Stimulated activated CD8-positive, alpha-beta memory T cell treated with anti-CD3 and anti-CD28 coated beads, Interleukin-2, amount 100 ng/mL, for 1 hour (primary cell): Measurements from ENCODE around the gene PRKCB.
"Not testable (repeated sequence)": the region's sequence is repeated elsewhere in the genome, so short reads cannot be mapped to it uniquely, and the experiment has no call there.

Experiments used
- DNase-seq, 2 donors: peaks; one replicate each; pipeline ENCODE4 v3.0.0-alpha.2; 2020; ENCODE audit warnings: low read depth in 2 of 2

The PRKCB gene

GRCh38 chr16:23902748-23903414 is 67.1 kb downstream of the PRKCB start:
- no peak for DNase-seq

- no peak for DNase-seq
These were observed 69.2 kb downstream of the PRKCB start for GRCh38 chr16:23905027-23905426.

GRCh38 chr16:23907457-23907902 is 71.7 kb downstream of the PRKCB start:
- DNase-seq = no peak

- DNase-seq = no peak
These were observed 72.1 kb downstream of the PRKCB start for GRCh38 chr16:23907903-23908302.

- no peak for DNase-seq
These were observed 73.0 kb downstream of the PRKCB start for GRCh38 chr16:23908790-23909189.

- DNase-seq = no peak
These were observed 74.1 kb downstream of the PRKCB start for GRCh38 chr16:23909792-23910418.

- DNase-seq = no peak
These were observed 79.3 kb downstream of the PRKCB start for GRCh38 chr16:23914946-23915530.

- not testable (repeated sequence) for DNase-seq
These were observed 80.8 kb downstream of the PRKCB start for GRCh38 chr16:23916552-23916951.

GRCh38 chr16:23917621-23918020 is 81.8 kb downstream of the PRKCB start:
- DNase-seq = no peak

- no peak for DNase-seq
These were observed 84.7 kb downstream of the PRKCB start for GRCh38 chr16:23920446-23920845.

GRCh38 chr16:23920899-23921298 is 85.1 kb downstream of the PRKCB start:
- no peak for DNase-seq

- DNase-seq = no peak
These were observed 86.6 kb downstream of the PRKCB start for GRCh38 chr16:23922406-23922805.

- no peak for DNase-seq
These were observed 88.3 kb downstream of the PRKCB start for GRCh38 chr16:23924128-23924527.

- no peak for DNase-seq
These were observed 92.0 kb downstream of the PRKCB start for GRCh38 chr16:23927796-23928195.

- no peak for DNase-seq
These were observed 93.5 kb downstream of the PRKCB start for GRCh38 chr16:23929237-23929636.

GRCh38 chr16:23929856-23930255 is 94.1 kb downstream of the PRKCB start:
- DNase-seq = no peak

GRCh38 chr16:23930791-23931190 is 95.0 kb downstream of the PRKCB start:
- DNase-seq = no peak

- DNase-seq = no peak
These were observed 95.4 kb downstream of the PRKCB start for GRCh38 chr16:23931199-23931598.

GRCh38 chr16:23933650-23934049 is 97.9 kb downstream of the PRKCB start:
- not testable (repeated sequence) for DNase-seq

GRCh38 chr16:23934610-23935236 is 98.9 kb downstream of the PRKCB start:
- no peak for DNase-seq

GRCh38 chr16:23940111-23940510 is 104.3 kb downstream of the PRKCB start:
- DNase-seq = no peak

GRCh38 chr16:23941025-23941424 is 105.2 kb downstream of the PRKCB start:
- DNase-seq = no peak
